IPS-NIHi7 (cell line): ENCODE measurements around the gene ISLR.

ENCODE experiments used
- DNase-seq: peaks from one replicate; pipeline ENCODE4 v3.0.0; 2012; ENCODE audit warnings: mixed read lengths; ENCODE audit errors: extremely low spot score

Gene ISLR, protein sequence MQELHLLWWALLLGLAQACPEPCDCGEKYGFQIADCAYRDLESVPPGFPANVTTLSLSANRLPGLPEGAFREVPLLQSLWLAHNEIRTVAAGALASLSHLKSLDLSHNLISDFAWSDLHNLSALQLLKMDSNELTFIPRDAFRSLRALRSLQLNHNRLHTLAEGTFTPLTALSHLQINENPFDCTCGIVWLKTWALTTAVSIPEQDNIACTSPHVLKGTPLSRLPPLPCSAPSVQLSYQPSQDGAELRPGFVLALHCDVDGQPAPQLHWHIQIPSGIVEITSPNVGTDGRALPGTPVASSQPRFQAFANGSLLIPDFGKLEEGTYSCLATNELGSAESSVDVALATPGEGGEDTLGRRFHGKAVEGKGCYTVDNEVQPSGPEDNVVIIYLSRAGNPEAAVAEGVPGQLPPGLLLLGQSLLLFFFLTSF

DNA sequence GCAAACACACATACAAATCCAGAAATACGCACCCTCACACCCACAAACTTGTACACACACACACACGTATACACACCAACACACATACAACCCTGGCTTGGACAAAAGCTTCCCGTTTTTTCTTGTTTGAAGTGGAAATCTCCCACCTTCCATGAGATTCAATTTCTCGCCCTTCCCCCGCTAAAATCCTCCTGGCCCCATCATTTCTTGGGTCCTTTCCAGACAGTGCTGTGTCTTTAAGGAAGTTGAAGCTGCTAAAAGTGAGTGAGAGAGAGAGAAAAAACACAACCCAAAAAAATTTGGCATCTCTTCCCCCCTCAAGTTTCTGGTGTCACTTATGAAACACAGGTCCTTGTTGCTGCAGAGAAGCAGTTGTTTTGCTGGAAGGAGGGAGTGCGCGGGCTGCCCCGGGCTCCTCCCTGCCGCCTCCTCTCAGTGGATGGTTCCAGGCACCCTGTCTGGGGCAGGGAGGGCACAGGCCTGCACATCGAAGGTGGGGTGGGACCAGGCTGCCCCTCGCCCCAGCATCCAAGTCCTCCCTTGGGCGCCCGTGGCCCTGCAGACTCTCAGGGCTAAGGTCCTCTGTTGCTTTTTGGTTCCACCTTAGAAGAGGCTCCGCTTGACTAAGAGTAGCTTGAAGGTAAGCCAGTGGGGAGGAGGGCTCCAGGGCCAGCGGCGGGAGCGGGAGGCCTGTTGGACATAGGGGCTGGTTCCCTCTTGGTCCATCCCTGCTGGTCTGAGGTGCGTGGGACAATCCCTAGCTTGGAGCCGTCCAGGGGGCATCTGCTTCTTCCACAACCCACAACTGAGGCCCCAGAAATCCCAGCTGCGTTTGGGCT is at the start of gene ISLR:
ISLR (plus strand) TSS at position 331 of the 839 bp plus-strand sequence. CDS start 1,149 bp downstream, outside the sequence.
- DNase-seq: no peak

DNA sequence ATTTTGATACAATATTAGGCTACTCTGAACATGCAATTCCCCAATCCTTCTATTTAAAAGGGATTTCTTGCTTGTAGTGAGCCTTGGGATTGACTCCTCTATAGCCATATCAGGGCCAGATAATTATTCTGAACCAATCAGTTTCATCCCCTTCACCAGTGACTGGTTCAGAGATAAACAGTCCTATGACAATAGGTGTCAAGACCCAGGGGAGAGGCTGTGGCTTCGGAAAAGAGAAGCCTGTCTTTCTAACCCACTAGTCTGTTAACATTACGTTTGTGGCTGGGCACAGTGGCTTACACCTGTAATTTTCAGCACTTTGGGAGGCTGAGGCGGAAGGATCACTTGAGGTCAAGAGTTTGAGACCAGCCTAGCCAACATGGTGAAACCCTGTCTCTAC is 49.3 kb upstream of the ISLR start:
- DNase-seq: no peak

DNA sequence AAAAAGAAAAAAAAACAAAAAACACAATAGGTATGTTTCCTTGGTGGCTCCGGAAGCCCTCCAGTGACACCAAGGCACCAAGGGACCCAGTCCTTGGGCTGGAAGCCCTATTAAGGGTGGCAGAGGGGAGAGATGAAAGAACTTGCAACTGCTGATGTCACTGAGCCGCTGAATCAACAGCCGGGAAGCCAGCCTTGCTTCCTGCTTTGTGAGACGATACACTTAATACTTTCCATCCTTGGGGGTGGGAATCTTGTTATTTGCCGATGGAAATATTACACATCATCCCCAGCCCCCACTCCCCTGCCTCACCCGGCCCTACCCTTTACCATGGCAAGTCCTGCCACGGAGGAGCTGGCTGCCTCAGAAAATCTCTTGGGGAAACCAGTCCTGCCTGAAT is 48.8 kb upstream of the ISLR start:
- no peak for DNase-seq

DNA sequence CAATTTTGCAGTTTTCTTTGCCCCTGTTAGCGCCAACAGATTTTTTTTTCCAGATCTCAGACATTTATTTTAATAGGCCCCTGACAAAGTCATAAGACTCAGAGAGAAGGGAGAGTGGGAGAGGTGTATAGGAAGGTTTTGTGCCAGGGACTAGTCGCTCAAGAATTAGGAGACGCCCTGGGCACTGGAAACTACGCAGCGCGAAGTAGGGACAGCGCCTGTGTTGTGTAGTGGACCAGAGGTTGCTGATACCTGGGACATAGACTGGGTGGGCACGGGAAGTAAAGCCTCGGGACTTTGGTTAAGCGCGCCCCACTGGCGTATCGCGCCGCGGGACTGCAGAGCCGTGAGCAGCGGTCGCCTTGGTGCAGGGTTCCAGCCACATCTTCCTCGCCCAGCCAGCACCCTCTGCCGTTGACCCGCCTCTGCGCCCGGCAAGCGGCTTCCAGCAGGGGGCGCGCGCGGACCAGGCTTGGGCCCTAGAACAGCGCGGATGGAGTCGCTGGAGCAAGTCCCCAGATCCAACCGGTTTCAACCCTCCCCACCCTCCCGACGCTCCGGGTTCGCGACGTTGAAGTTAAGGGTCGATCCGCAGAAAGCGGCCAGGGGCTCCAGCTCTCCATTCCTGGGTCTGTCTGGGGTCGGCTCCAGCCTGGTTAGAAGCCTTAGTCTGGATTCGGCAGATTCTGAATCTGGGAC is 46.1 kb upstream of the ISLR start:
- DNase-seq: peak; percentile 84

DNA sequence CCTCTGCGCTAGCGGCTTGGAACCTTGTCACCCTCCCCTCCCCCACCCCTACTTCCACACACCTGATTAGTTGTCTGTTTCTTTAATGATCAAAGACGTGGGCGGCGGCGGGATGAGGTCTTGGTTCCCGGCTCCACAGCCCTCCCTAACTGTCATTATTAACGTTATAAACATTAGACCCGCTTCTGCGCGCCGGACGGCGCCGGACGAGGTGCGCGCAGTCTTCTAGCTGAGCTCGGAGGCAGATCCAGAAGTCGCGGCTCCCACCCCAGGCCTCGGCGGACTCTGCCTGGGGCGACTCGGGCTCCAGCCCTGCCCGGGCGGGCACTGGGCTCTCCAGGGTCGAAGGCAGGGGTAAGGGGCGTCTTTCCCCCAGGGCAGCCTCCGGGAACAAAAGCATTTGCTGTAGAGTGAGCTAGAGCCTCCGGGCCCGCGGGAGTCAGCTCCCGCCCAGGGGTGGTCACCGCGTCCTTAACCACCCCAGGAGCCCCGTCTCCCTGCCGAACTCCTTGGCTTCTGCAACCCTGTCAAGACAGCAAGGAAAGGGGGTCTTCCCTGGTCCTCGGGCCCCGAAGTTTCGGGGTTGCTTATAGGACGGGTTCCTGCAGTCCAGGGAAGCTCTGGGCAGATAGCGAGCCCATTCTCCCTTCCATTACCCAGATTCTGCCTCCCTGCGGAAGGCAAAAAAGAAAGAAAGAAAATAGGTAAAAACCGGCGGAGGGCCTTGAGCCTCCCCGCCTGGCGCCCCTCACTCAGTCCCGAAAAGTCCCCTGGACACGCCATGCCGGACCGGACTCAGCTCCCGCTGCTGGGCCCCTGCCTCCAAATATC is 45.3 kb upstream of the ISLR start:
- no peak for DNase-seq

DNA sequence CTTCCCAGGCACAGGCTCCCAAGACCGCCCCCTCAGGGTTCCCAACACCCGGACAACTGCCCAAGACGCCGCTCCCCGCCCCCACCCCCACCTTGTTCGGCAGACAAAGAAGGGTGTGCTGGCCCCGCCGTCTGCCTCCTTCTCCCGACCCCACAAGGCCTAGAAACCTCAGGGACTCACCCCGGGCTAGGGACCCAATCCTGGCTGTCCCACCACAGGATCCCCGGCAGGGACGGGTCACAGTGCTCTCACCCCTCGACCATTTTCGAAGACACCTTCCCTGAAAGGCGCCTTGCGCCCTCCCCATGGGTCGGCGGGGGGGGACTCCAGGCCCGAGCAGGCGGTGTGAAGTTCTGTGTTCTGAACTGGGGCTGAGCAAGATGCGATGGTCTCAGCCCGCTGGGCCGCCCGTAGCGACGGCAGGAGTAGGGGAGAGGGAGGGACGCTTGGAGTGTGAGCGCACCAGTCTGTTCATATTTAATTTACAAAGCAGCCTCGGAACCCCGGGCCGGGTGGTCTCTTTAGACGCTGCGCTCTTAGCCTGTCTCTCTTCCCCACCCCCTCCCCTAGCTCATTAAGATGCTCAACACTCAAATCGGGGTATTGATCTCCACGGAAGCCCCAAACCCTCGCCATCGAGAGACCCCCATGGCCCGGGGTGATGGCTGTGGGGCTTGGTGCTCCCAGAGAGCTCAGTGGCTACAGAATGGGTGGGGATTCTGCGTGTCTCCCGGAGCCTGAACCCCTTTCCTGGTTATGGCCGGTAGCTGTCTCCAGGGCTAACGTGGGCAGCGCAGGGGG is 44.5 kb upstream of the ISLR start:
- no peak for DNase-seq

DNA sequence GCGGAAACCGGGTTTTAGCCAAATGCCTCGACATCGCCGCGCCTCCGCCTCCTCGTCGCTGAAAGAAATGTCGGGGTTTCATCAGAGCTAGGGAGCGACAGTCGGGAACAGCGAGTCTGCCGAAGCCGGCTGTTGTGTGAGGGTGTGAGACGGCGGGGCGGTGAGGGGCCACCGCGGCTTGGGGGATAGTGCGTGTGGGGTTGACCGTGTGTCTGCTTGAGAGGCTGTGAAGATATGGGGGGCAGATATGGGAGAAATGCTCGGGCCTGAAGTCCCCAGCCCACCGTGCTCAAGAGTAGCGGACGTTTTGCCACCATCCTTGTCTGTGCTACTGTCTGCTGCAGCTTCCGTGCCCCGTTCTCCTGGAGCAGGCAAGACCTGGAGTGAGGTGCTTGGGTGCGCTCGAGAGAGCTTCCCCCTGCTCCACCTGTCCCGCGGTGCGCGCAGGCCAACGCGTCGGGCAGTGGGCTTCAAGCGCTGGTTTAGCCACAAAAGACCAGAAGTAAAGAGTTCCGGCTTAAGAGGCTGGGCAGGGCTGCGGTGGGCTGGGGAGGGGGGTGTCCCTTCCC is 43.8 kb upstream of the ISLR start:
- no peak for DNase-seq

DNA sequence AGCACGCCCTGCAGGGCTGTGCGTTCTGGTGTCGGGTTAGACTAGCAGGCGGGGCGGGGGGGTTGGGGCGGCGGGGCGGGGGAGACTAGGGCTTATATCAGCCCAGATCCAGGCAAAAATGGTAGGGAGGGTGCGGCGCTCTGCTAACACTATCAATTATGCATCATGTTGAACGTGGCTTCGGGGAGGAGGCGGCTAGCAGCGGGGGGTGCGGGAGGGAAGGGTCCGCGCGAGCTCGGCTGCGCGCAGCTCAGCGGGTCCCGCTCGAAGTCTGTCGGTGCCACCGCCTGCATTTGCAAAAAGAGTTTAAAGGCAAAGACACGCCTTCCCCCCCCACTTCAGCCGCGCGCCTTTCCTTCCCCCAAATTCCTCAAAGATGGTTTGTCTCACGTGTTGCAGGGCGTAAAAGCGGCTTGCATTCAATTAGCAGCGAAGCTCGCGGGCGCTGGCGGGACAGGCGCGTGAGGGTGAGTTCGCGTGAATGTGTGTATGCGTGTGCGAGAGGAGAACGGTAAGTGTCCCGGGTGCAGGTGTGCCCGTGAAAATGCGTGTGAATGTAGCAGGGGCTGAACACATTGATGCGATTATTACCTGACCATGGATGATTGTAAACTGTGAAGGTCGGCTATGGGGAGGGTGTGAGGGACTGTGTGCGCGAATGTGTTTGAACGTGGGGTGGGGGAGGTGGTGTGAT is 43.2 kb upstream of the ISLR start, which contains the start of gene ISLR2:
ISLR2 (plus strand) TSS at position 432 of the 694 bp plus-strand sequence. CDS start 2,169 bp downstream, outside the sequence.
- no peak for DNase-seq

DNA sequence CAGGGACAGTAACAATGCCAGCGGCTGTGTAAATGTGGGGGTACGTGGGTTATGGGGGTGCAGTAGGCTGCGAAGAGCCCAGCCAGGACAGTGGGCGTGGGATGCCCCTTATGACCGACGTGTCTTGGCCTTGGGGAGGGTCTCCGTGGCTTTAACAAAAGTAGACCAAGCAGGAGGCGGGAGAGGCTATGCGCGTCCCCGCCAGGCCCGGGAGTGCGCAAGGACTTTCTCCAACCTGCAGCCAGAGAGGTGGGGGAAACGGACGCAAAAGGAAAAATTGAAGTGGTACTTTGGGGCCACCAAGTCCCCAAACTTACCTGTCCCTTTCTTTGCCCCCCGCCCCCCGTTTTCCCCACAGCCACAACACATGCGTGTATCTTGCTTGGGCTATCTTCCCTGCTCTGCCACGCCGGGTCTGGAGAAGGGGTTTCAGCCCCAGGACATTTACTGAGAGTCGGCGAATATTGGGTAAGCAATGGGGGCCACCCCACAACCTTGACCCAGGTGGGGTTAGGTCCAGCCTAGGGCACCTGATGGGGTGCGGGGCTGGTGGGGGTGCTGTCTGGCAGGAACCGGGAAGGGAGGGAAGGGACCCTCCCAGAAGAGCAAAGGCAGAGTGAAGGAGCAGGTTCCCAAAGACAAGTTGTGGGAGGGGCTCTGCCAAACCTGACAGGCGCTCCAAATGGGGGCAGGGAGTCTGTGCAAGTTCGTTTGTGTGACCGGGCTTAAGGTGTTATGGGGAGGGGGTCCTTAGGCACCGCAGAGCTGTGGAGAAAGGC is 42.5 kb upstream of the ISLR start:
- DNase-seq: no peak

DNA sequence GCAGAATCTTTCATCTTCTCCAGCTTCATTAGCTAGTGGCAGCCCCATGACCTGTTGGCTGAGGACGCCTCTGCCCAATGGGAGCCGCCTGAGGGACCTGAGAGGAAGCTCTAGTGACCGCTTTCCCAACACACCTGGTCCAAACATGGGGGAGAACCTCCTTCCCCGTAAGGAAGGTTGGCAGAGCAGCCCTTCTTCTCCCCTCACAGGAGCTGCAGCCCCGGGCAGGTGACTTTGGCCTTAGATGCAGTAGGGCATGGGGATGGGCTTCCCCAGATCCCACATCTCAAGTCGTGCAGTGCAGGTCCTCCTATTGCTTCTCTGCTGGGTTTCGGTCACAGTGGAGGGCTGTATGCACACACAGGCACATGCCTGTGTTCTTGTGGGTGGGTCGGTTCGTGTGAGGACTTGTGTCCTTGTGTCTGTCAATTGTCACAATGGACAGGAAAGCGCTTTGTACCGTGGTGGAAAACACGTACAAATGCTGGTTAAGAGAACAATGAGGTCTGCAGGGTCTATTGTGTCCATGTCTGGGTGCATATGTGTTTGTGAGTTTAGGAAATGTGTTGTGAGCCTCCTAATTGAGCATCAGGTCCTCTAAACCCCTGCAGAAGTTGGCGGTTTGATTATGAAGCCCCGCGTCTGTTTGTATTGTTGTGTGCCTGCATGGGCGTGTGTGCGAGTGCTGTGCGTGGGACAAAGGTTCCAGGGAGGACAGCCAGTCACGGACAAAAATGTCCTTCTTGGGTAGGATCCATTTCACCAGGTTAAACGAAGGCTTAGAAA is 41.7 kb upstream of the ISLR start:
- no peak for DNase-seq

DNA sequence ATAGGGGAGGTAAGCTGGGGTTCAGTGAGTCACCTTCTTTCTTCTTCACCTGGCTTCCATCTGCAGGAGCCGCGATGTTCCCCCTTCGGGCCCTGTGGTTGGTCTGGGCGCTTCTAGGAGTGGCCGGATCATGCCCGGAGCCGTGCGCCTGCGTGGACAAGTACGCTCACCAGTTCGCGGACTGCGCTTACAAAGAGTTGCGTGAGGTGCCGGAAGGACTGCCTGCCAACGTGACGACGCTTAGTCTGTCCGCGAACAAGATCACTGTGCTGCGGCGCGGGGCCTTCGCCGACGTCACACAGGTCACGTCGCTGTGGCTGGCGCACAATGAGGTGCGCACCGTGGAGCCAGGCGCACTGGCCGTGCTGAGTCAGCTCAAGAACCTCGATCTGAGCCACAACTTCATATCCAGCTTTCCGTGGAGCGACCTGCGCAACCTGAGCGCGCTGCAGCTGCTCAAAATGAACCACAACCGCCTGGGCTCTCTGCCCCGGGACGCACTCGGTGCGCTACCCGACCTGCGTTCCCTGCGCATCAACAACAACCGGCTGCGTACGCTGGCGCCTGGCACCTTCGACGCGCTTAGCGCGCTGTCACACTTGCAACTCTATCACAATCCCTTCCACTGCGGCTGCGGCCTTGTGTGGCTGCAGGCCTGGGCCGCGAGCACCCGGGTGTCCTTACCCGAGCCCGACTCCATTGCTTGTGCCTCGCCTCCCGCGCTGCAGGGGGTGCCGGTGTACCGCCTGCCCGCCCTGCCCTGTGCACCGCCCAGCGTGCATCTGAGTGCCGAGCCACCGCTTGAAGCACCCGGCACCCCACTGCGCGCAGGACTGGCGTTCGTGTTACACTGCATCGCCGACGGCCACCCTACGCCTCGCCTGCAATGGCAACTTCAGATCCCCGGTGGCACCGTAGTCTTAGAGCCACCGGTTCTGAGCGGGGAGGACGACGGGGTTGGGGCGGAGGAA is 40.5 kb upstream of the ISLR start:
- DNase-seq: no peak

DNA sequence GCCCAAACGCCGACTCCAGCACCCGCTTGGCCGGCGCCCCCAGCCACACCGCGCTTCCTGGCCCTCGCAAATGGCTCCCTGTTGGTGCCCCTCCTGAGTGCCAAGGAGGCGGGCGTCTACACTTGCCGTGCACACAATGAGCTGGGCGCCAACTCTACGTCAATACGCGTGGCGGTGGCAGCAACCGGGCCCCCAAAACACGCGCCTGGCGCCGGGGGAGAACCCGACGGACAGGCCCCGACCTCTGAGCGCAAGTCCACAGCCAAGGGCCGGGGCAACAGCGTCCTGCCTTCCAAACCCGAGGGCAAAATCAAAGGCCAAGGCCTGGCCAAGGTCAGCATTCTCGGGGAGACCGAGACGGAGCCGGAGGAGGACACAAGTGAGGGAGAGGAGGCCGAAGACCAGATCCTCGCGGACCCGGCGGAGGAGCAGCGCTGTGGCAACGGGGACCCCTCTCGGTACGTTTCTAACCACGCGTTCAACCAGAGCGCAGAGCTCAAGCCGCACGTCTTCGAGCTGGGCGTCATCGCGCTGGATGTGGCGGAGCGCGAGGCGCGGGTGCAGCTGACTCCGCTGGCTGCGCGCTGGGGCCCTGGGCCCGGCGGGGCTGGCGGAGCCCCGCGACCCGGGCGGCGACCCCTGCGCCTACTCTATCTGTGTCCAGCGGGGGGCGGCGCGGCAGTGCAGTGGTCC is 39.7 kb upstream of the ISLR start:
- no peak for DNase-seq

DNA sequence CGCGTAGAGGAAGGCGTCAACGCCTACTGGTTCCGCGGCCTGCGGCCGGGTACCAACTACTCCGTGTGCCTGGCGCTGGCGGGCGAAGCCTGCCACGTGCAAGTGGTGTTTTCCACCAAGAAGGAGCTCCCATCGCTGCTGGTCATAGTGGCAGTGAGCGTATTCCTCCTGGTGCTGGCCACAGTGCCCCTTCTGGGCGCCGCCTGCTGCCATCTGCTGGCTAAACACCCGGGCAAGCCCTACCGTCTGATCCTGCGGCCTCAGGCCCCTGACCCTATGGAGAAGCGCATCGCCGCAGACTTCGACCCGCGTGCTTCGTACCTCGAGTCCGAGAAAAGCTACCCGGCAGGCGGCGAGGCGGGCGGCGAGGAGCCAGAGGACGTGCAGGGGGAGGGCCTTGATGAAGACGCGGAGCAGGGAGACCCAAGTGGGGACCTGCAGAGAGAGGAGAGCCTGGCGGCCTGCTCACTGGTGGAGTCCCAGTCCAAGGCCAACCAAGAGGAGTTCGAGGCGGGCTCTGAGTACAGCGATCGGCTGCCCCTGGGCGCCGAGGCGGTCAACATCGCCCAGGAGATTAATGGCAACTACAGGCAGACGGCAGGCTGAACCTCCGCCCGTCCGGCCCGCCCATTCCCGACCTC is 39.0 kb upstream of the ISLR start:
- DNase-seq: peak; percentile 73

DNA sequence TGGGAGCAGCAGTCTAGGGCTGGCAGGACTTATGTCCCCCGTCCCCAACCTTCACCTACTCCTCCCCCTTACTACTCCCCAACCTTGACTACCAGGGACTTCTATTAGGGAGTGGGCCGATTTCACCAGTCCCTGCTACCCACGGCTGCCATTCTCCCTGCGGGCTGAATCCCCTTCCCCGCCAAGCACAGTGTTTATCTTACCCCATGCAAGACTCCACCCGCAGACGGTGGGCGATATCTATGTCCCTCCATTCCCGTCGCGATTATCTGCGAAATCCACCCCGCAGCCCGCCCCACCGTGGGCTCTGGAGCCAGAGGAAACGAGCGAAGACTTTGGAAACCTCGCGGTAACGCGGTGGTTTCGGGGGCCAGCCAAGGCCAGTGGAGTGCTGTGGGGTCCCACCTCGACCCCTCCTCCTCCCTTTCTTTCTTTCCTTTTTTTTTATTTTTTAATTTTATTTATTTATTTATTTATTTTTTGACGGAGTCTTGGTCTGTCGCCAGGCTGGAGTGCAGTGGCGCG is 38.4 kb upstream of the ISLR start:
- no peak for DNase-seq

DNA sequence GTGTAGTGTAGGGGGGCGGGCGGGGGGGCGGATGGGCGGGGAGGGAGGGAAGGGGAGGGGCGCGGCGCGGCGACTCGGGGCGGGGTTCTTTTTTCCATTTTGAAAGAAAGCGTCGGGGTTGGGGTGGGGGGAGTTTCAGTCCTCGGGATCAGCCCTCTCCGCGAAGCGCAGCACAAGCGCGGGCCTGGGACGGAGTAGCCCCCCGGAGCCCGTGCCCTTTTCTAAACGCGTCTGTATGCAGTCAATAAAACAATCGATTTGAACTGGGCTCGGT is 37.0 kb upstream of the ISLR start:
- no peak for DNase-seq
